Ectodermal cell (in vitro differentiated cells): ENCODE data around the gene PGLYRP1.

ENCODE experiments used
- H3K27ac ChIP-seq: 2 replicates; pipeline ENCODE4 v1.7.0; 2013; ENCODE audit warnings: mild to moderate bottlenecking, low read depth, low read length; ENCODE audit not compliant: insufficient read depth, poor library complexity, severe bottlenecking
- H3K27me3 ChIP-seq: 2 replicates; pipeline ENCODE4 v1.7.0; 2013; ENCODE audit warnings: mild to moderate bottlenecking, low read length; ENCODE audit not compliant: insufficient read depth, control insufficient read depth, poor library complexity, severe bottlenecking
- H3K36me3 ChIP-seq: one replicate; pipeline ENCODE4 v1.7.0; 2013; ENCODE audit warnings: low read length; ENCODE audit not compliant: control insufficient read depth, insufficient read depth
- H3K4me1 ChIP-seq: one replicate; pipeline ENCODE4 v1.7.0; 2013; ENCODE audit warnings: low read length; ENCODE audit not compliant: control insufficient read depth, insufficient read depth
- H3K4me3 ChIP-seq: 2 replicates; pipeline ENCODE4 v1.7.0; 2013; ENCODE audit warnings: low read depth, low read length, control low read depth; ENCODE audit not compliant: insufficient read depth
- H3K9me3 ChIP-seq: 2 replicates; pipeline ENCODE4 v1.7.0; 2013; ENCODE audit warnings: mild to moderate bottlenecking, low read length, moderate library complexity; ENCODE audit not compliant: control insufficient read depth
- WGBS, 2 experiments: methylation state at CpG; one replicate each; pipeline ENCODE4 v1.1.7; 2013; ENCODE audit warnings: missing lambda C conversion rate in 2 of 2; 5-methylcytosine and 5-hydroxymethylcytosine counted together

The PGLYRP1 gene

GRCh38 chr19:46018729-46019251 lies 4.1 kb downstream of the PGLYRP1 start:
- Histone ChIP-seq H3K27ac (no peak overlapping the region), H3K36me3 (no peaks in the 10 kb centered on the region), H3K4me3 (no peak overlapping the region), H3K27me3 (peaks cover 29% of the 10 kb centered on the region), H3K4me1 (peaks cover 5% of the 10 kb centered on the region), H3K9me3 (no peaks in the 10 kb centered on the region)
- WGBS, 2 experiments: 96 to 97% methylated on average over 10 of the region's 10 CpGs

DNA sequence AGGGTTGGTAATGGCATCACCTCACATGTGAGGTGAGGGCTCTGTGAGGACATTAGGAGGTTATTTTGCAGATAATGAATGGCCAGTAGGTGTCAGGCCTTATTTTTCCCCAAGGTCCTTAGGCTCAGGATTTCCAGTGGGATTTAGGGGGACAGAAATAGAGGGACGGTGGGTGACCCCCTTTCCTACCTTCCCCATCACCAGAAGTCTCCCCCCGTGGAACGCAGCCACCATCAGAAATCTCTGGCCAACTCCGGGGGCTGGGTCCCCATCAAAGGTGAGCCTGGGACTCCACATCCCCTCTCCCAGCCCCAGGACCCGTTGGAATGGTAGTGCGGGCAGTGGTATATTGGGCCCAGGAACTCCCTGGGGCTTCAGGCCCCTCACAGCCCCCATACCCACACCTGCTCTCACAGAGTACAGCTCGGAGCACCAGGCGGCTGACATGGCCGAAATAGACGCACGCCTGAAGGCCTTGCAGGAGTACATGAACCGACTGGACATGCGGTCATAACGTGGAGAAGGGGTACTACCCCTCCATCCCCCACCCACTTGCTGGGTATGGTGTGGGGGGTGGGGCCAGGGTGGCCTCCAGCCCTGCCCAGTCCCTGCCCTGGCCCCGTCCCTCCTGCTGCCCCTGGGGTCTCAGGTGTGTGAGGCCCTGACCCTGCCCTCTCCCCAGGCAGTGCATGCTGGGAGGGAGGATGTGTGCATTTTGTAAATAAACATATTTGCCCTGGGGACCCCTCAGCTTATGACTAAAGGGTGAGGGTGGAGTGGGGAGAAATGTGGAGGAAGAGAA lies 4.8 kb downstream of the PGLYRP1 start:
- H3K27me3 ChIP-seq: peaks cover 36% of the 10 kb centered on the region
- H3K4me1 ChIP-seq: peaks cover 5% of the 10 kb centered on the region
- no peaks in the 10 kb centered on the region for H3K9me3 ChIP-seq
- WGBS, 2 experiments: 95% methylated on average over 12 to 15 of the region's 15 CpGs
- H3K27ac ChIP-seq: no peak overlapping the region
- no peak overlapping the region for H3K4me3 ChIP-seq
- no peaks in the 10 kb centered on the region for H3K36me3 ChIP-seq

- no peak overlapping the region for H3K27ac ChIP-seq
- H3K4me3 ChIP-seq: no peak overlapping the region
- peaks cover 5% of the 10 kb centered on the region for H3K4me1 ChIP-seq
- no peaks in the 10 kb centered on the region for H3K9me3 ChIP-seq
- H3K36me3 ChIP-seq: no peaks in the 10 kb centered on the region
- peaks cover 37% of the 10 kb centered on the region for H3K27me3 ChIP-seq
- WGBS, 2 experiments: 72 to 75% methylated on average over 7 of the region's 7 CpGs
Observed at GRCh38 chr19:46017095-46017429, 5.8 kb downstream of the PGLYRP1 start.

GRCh38 chr19:46016426-46017094 lies 6.3 kb downstream of the PGLYRP1 start:
- Histone ChIP-seq H3K27ac (no peak overlapping the region), H3K36me3 (no peaks in the 10 kb centered on the region), H3K4me1 (peaks cover 5% of the 10 kb centered on the region), H3K9me3 (no peaks in the 10 kb centered on the region), H3K4me3 (peak overlapping the region; percentile 32), H3K27me3 (peaks cover 37% of the 10 kb centered on the region)
- 2 to 3% methylated on average over 48 of the region's 48 CpGs for WGBS, 2 experiments

GRCh38 chr19:46015687-46016425 lies 7.0 kb downstream of the PGLYRP1 start:
- H3K4me3 ChIP-seq: peak overlapping the region; percentile 32
- WGBS, 2 experiments: 6 to 7% methylated on average over 63 of the region's 63 CpGs
- peaks cover 5% of the 10 kb centered on the region for H3K4me1 ChIP-seq
- no peak overlapping the region for H3K27ac ChIP-seq
- H3K27me3 ChIP-seq: peaks cover 37% of the 10 kb centered on the region
- H3K9me3 ChIP-seq: no peaks in the 10 kb centered on the region
- H3K36me3 ChIP-seq: no peaks in the 10 kb centered on the region

DNA sequence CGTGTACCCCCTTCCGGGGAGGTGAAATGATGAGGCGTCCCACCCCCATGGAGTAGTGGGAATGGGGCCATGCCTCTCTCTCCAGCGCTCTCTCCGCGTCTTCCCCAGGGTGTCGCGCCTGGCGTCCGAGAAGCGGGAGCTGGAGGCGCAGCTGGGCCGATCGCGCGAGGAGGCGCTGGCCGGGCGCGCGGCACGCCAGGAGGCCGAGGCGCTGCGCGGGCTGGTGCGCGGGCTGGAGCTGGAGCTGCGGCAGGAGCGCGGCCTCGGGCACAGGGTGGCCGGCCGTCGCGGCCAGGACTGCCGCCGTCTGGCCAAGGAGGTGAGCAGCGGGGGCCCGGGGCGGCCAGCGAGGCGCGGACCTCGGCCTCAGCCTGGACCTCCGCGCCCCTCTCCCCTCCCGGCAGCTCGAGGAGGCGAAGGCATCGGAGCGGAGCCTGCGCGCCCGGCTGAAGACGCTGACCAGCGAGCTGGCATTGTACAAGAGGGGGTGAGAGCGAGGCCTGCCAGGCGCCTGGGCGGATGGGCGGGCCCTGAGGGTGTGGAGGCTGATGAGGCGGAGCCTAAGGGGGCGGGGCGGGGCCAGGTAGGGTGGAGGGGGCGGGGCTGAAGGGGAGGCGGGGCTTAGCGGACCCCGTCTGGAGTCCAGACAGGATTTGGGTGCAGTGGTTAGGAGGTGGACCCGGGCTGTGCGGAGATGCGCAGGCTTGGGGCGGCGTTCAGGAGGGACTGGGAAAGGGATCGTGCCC lies 7.7 kb downstream of the PGLYRP1 start:
- peaks cover 37% of the 10 kb centered on the region for H3K27me3 ChIP-seq
- peak overlapping the region; percentile 31 for H3K4me3 ChIP-seq
- no peaks in the 10 kb centered on the region for H3K9me3 ChIP-seq
- WGBS, 2 experiments: 1% methylated on average over 73 to 74 of the region's 74 CpGs
- H3K36me3 ChIP-seq: no peaks in the 10 kb centered on the region
- H3K4me1 ChIP-seq: peaks cover 5% of the 10 kb centered on the region
- H3K27ac ChIP-seq: no peak overlapping the region

- no peaks in the 10 kb centered on the region for H3K9me3 ChIP-seq
- peak overlapping the region; percentile 31 for H3K4me3 ChIP-seq
- peaks cover 5% of the 10 kb centered on the region for H3K4me1 ChIP-seq
- no peaks in the 10 kb centered on the region for H3K36me3 ChIP-seq
- no peak overlapping the region for H3K27ac ChIP-seq
- H3K27me3 ChIP-seq: peaks cover 37% of the 10 kb centered on the region
- WGBS, 2 experiments: 43 to 45% methylated on average over 8 of the region's 8 CpGs
Observed at GRCh38 chr19:46014534-46014933, 8.3 kb downstream of the PGLYRP1 start.

GRCh38 chr19:46009530-46010510 lies 13.0 kb downstream of the PGLYRP1 start:
- Histone ChIP-seq H3K27ac (no peak overlapping the region), H3K36me3 (peaks cover 3% of the 10 kb centered on the region), H3K27me3 (peaks cover 19% of the 10 kb centered on the region), H3K4me3 (no peak overlapping the region), H3K4me1 (peaks cover 5% of the 10 kb centered on the region), H3K9me3 (no peaks in the 10 kb centered on the region)
- 65% methylated on average over 28 of the region's 28 CpGs for WGBS, 2 experiments

- peaks cover 8% of the 10 kb centered on the region for H3K36me3 ChIP-seq
- H3K4me1 ChIP-seq: no peaks in the 10 kb centered on the region
- no peak overlapping the region for H3K4me3 ChIP-seq
- H3K27me3 ChIP-seq: no peaks in the 10 kb centered on the region
- WGBS, 2 experiments: 95 to 96% methylated on average over 13 of the region's 13 CpGs
- H3K9me3 ChIP-seq: no peaks in the 10 kb centered on the region
- no peak overlapping the region for H3K27ac ChIP-seq
Observed at GRCh38 chr19:46006411-46006810, 16.4 kb downstream of the PGLYRP1 start.
